GM12872 (cell line): ENCODE data around the gene FBXW9.

Experiments
- CTCF ChIP-seq: IDR thresholded peaks from 3 replicates; pipeline ENCODE4 v1.5.1; 2011; ENCODE audit warnings: low read depth, mild to moderate bottlenecking, low read length, moderate library complexity; ENCODE audit not compliant: insufficient read depth

Gene FBXW9

GRCh38 chr19:12672744-12673143 lies 23.7 kb downstream of the FBXW9 start:
- TF ChIP-seq CTCF, result no peak

GRCh38 chr19:12670159-12670928 lies 26.1 kb downstream of the FBXW9 start:
- TF ChIP-seq CTCF, result no peak

GRCh38 chr19:12669270-12670158 lies 26.9 kb downstream of the FBXW9 start:
- no peak for TF ChIP-seq CTCF

GRCh38 chr19:12668932-12669269 lies 27.5 kb downstream of the FBXW9 start:
- TF ChIP-seq CTCF, result no peak

- no peak for TF ChIP-seq CTCF
Observed at GRCh38 chr19:12668346-12668745, 28.1 kb downstream of the FBXW9 start.

- no peak for TF ChIP-seq CTCF
Observed at GRCh38 chr19:12667731-12668302, 28.6 kb downstream of the FBXW9 start.

GRCh38 chr19:12666265-12667048 lies 30.0 kb downstream of the FBXW9 start, which contains the start of the genes MAN2B1 and WDR83:
Gene MAN2B1 (minus strand): TSS chr19:12666742. CDS start chr19:12666701, 41 bp downstream.
Gene WDR83 (plus strand): TSS chr19:12666807. CDS start chr19:12669791, 2,984 bp downstream.
- TF ChIP-seq CTCF, result no peak
